OCI-LY7 (cell line): ENCODE data around the gene PAXIP1. TPM values are rescaled to one million over a fixed set of nuclear protein-coding genes. Genes with fewer than 3 reads are reported as not detected.

Experiments used
- BruUV-seq: library from RNA; stranded (reverse); fragments of 400-500 nt; replicated peaks from 2 replicates; lab custom pipeline; 2021; lab: Mats Ljungman, UMichigan
- CTCF ChIA-PET: fragments of 300-600 bp; sonication (Branson Sonifier 250); formaldehyde crosslinking; loops from one replicate; lab custom pipeline; 2022; ENCODE audit warnings: antibody characterized with exemption; ENCODE audit not compliant: unreplicated experiment; lab: Charles Lee
- POLR2A ChIA-PET: fragments of 300-600 bp; sonication (Branson Sonifier 250); formaldehyde crosslinking; loops from one replicate; lab custom pipeline; 2022; ENCODE audit warnings: antibody characterized with exemption; lab: Charles Lee
- DNase-seq: peaks from one replicate; pipeline ENCODE4 v3.0.0-alpha.2; 2015; ENCODE audit warnings: low spot score
- H2AFZ ChIP-seq: fragments of 200-600 bp; sonication (generic), shearing (Covaris generic); 2 replicates; pipeline ENCODE4 v1.6.1; 2014; ENCODE audit warnings: mild to moderate bottlenecking, antibody characterized with exemption, low read length, moderate library complexity
- H3K27ac ChIP-seq: fragments of 200-600 bp; sonication (generic); 2 replicates; pipeline ENCODE4 v1.5.1; 2014; ENCODE audit warnings: mixed run types, low read depth, mild to moderate bottlenecking, moderate library complexity, low read length, inconsistent platforms; ENCODE audit not compliant: poor library complexity, severe bottlenecking
- H3K36me3 ChIP-seq: fragments of 200-600 bp; sonication (generic); 2 replicates; pipeline ENCODE4 v1.6.1; 2014; ENCODE audit warnings: mild to moderate bottlenecking, antibody characterized with exemption, low read length, moderate library complexity, mixed read lengths; ENCODE audit not compliant: insufficient read depth
- H3K4me1 ChIP-seq: fragments of 200-600 bp; sonication (generic); 2 replicates; pipeline ENCODE4 v1.5.1; 2014; ENCODE audit warnings: mild to moderate bottlenecking, low read length; ENCODE audit not compliant: insufficient read depth, poor library complexity, severe bottlenecking
- H3K4me2 ChIP-seq: fragments of 200-600 bp; sonication (generic); 2 replicates; pipeline ENCODE4 v1.6.1; 2014; ENCODE audit warnings: mild to moderate bottlenecking, low read length
- H3K4me3 ChIP-seq: fragments of 200-600 bp; sonication (generic); 2 replicates; pipeline ENCODE4 v1.5.1; 2014; ENCODE audit warnings: mild to moderate bottlenecking, low read depth, low read length; ENCODE audit not compliant: poor library complexity, severe bottlenecking
- H3K79me2 ChIP-seq: fragments of 200-600 bp; sonication (generic); 2 replicates; pipeline ENCODE4 v1.6.1; 2016; ENCODE audit warnings: low read depth, mild to moderate bottlenecking, low read length, moderate library complexity, mixed read lengths; ENCODE audit not compliant: insufficient read depth
- H3K9me2 ChIP-seq: fragments of 200-600 bp; sonication (generic); 2 replicates; pipeline ENCODE4 v1.6.1; 2016; ENCODE audit warnings: mild to moderate bottlenecking, low read length, mixed read lengths; ENCODE audit not compliant: insufficient read depth
- H3K9me3 ChIP-seq: fragments of 200-600 bp; sonication (generic); 2 replicates; pipeline ENCODE4 v1.6.1; 2014; ENCODE audit warnings: mild to moderate bottlenecking, mixed run types, low read length, mixed read lengths
- H4K20me1 ChIP-seq: fragments of 200-600 bp; sonication (generic); 2 replicates; pipeline ENCODE4 v1.6.1; 2014; ENCODE audit warnings: mild to moderate bottlenecking, antibody characterized with exemption, low read length, moderate library complexity, mixed read lengths; ENCODE audit not compliant: insufficient read depth
- CTCF ChIP-seq: fragments of 200-600 bp; sonication (generic); conservative IDR thresholded peaks from 2 replicates; pipeline ENCODE4 v1.5.1; 2014; ENCODE audit warnings: mild to moderate bottlenecking, antibody characterized with exemption, low read length, moderate library complexity, mixed read lengths
- EZH2phosphoT487 ChIP-seq: fragments of 200-600 bp; sonication (generic); IDR thresholded peaks from 2 replicates; pipeline ENCODE4 v1.6.1; 2018; ENCODE audit warnings: low read depth, borderline replicate concordance, mild to moderate bottlenecking, mixed run types, antibody characterized with exemption, low read length, moderate library complexity, mixed read lengths
- intact Hi-C: fragments of 100-400 bp; cut with micrococcal nuclease; formaldehyde crosslinking; loops from one replicate; pipeline ENCODE4 v1.10.0; 2022; ENCODE audit not compliant: unreplicated experiment
- total RNA-seq, 2 experiments: library from RNA; depleted of rRNA in 1 of 2; stranded (reverse); fragments of >200 nt in 1 of 2; shearing (Covaris generic) in 1 of 2; gene quantifications; 2 replicates each; pipeline ENCODE4 v1.2.3, GENCODE V29; 2014 to 2022

PAXIP1 gene
- total RNA-seq, 2 experiments from 2014 or later: 27.4 to 33.0 TPM

GRCh38 chr7:155032978-155033377, 30.1 kb upstream of the PAXIP1 start:
- Histone ChIP-seq H3K4me2 (no peak overlapping the region), H3K9me2 (no peaks in the 10 kb centered on the region), H3K4me3 (no peak overlapping the region), H3K9me3 (no peaks in the 10 kb centered on the region), H4K20me1 (no peaks in the 10 kb centered on the region), H3K79me2 (no peaks in the 10 kb centered on the region), H3K27ac (no peak overlapping the region), H3K4me1 (no peaks in the 10 kb centered on the region), H3K36me3 (no peaks in the 10 kb centered on the region), H2AFZ (no peak overlapping the region)
- ChIA-PET CTCF (no interaction called here), POLR2A (interaction anchor here (0.7 kb wide), 1 partner anchor 36 kb away, joined by 3 read pairs; no protein-coding TSS in a partner anchor)
- DNase-seq: no peak
- no TSS peak for BruUV-seq
- intact Hi-C loops: no loop called here
- TF ChIP-seq EZH2phosphoT487 (no peak), CTCF (no peak)

- Histone ChIP-seq H3K9me2 (no peaks in the 10 kb centered on the region), H3K4me2 (no peak overlapping the region), H2AFZ (no peak overlapping the region), H3K27ac (no peak overlapping the region), H3K9me3 (no peaks in the 10 kb centered on the region), H4K20me1 (no peaks in the 10 kb centered on the region), H3K79me2 (no peaks in the 10 kb centered on the region), H3K4me3 (no peak overlapping the region), H3K36me3 (no peaks in the 10 kb centered on the region), H3K4me1 (no peaks in the 10 kb centered on the region)
- DNase-seq: no peak
- BruUV-seq: no TSS peak
- TF ChIP-seq CTCF (no peak), EZH2phosphoT487 (no peak)
- ChIA-PET POLR2A (no interaction called here), CTCF (no interaction called here)
- intact Hi-C loops: no loop called here
These were observed 25.0 kb upstream of the PAXIP1 start for GRCh38 chr7:155027879-155028278.

GRCh38 chr7:155021699-155022145, 18.8 kb upstream of the PAXIP1 start:
- H3K9me3 ChIP-seq: no peaks in the 10 kb centered on the region
- H3K4me3 ChIP-seq: no peak overlapping the region
- intact Hi-C loops: no loop called here
- no peaks in the 10 kb centered on the region for H3K9me2 ChIP-seq
- peaks cover 3% of the 10 kb centered on the region for H3K4me1 ChIP-seq
- H3K79me2 ChIP-seq: no peaks in the 10 kb centered on the region
- no peak for DNase-seq
- BruUV-seq: no TSS peak
- POLR2A ChIA-PET: interaction anchor here (0.6 to 1.4 kb wide), 2 partner anchors 9 to 15 kb away, joined by 3 read pairs; no protein-coding TSS in a partner anchor
- H3K4me2 ChIP-seq: no peak overlapping the region
- no peaks in the 10 kb centered on the region for H4K20me1 ChIP-seq
- H3K36me3 ChIP-seq: no peaks in the 10 kb centered on the region
- H2AFZ ChIP-seq: no peak overlapping the region
- CTCF ChIA-PET: interaction anchor here (0.7 kb wide), 1 partner anchor 98 kb away, joined by 3 read pairs; no protein-coding TSS in a partner anchor
- no peak overlapping the region for H3K27ac ChIP-seq
- TF ChIP-seq EZH2phosphoT487 (no peak), CTCF (no peak)
